Measurements from ENCODE around the gene GTF2A1.

The GTF2A1 gene

GRCh38 chr14:81127785-81128184, 93.0 kb downstream of the GTF2A1 start:
- DNase-seq (ENCODE audit: low read depth), result no peak
- TF ChIP-seq CTCF (IDR thresholded peaks at IDR 0.05; ENCODE audit: low read depth, low read length, missing control alignments), result no peak
- no peak overlapping the region for H3K4me3 ChIP-seq (ENCODE audit: low read depth, low read length)
- in situ Hi-C loops (cut with HindIII; ENCODE audit: low sequenced_read_pairs), result no loop called here

- in situ Hi-C loops (cut with HindIII; ENCODE audit: low sequenced_read_pairs), result no loop called here
- no peak for TF ChIP-seq CTCF (IDR thresholded peaks at IDR 0.05; ENCODE audit: low read depth, low read length, missing control alignments)
- no peak for DNase-seq (ENCODE audit: low read depth)
- no peak overlapping the region for H3K4me3 ChIP-seq (ENCODE audit: low read depth, low read length)
Measured at GRCh38 chr14:81125536-81125935, 95.2 kb downstream of the GTF2A1 start.
